ENCODE measurements around the gene ZSWIM9. TPM values are rescaled to one million over a fixed set of nuclear protein-coding genes. Genes with fewer than 3 reads are reported as not detected.

ZSWIM9 gene
- polyA plus RNA-seq, 1 donor from 2014 or later, result 2.6 TPM

- no peak overlapping the region for H3K27ac ChIP-seq (ENCODE audit: low read length)
- no peak overlapping the region for H3K4me2 ChIP-seq (ENCODE audit: low read length)
- H3F3A ChIP-seq (ENCODE audit: insufficient read depth, low read length, poor library complexity, severe bottlenecking), result no peaks in the 10 kb centered on the region
- H2AFZ ChIP-seq (ENCODE audit: low read depth, low read length), result no peak overlapping the region
- TF ChIP-seq SMC3 (conservative IDR thresholded peaks at IDR 0.05; ENCODE audit: poor library complexity) (no peak), EP300 (conservative IDR thresholded peaks at IDR 0.05; ENCODE audit: poor library complexity, severe bottlenecking) (no peak), MXI1 (conservative IDR thresholded peaks at IDR 0.05; ENCODE audit: poor library complexity, severe bottlenecking) (no peak), RAD21 (conservative IDR thresholded peaks at IDR 0.05) (no peak), POLR2AphosphoS5 (IDR thresholded peaks at IDR 0.05) (no peak), TAF1 (IDR thresholded peaks at IDR 0.05; ENCODE audit: low read depth) (no peak), EZH2 (IDR thresholded peaks at IDR 0.05; ENCODE audit: borderline replicate concordance, insufficient read depth, low read length, poor library complexity, severe bottlenecking) (no peak), CTCF (IDR thresholded peaks at IDR 0.05; ENCODE audit: poor library complexity, severe bottlenecking) (no peak), REST (IDR thresholded peaks at IDR 0.05; ENCODE audit: borderline replicate concordance) (no peak)
- H4K20me1 ChIP-seq (ENCODE audit: insufficient read depth), result no peaks in the 10 kb centered on the region
- no peaks in the 10 kb centered on the region for H3K27me3 ChIP-seq (ENCODE audit: insufficient read depth, low read depth, low read length)
- H3K4me3 ChIP-seq (ENCODE audit: low read length), result no peak overlapping the region
- H3K9me2 ChIP-seq (ENCODE audit: insufficient read depth, low read length), result no peaks in the 10 kb centered on the region
- no peaks in the 10 kb centered on the region for H3K79me2 ChIP-seq (replicated peaks; ENCODE audit: insufficient read depth, low read length)
- H3K9ac ChIP-seq (ENCODE audit: low read length), result no peak overlapping the region
- H3K9me3 ChIP-seq (ENCODE audit: low read length), result no peaks in the 10 kb centered on the region
- H3K36me3 ChIP-seq (ENCODE audit: insufficient read depth, low read length), result no peaks in the 10 kb centered on the region
Observed at GRCh38 chr19:48158210-48158790, 12.2 kb upstream of the ZSWIM9 start.

- Histone ChIP-seq H3K4me3 (ENCODE audit: low read length) (peak overlapping the region; percentile 95), H3K36me3 (ENCODE audit: insufficient read depth, low read length) (no peaks in the 10 kb centered on the region), H3K9me2 (ENCODE audit: insufficient read depth, low read length) (no peaks in the 10 kb centered on the region), H3K79me2 (replicated peaks; ENCODE audit: insufficient read depth, low read length) (peaks cover 15% of the 10 kb centered on the region), H3K27me3 (ENCODE audit: insufficient read depth, low read depth, low read length) (no peaks in the 10 kb centered on the region), H4K20me1 (ENCODE audit: insufficient read depth) (no peaks in the 10 kb centered on the region), H3K9me3 (ENCODE audit: low read length) (no peaks in the 10 kb centered on the region), H3K4me2 (ENCODE audit: low read length) (peak overlapping the region; percentile 54), H3K27ac (ENCODE audit: low read length) (no peak overlapping the region), H3K9ac (ENCODE audit: low read length) (peak overlapping the region; percentile 79), H2AFZ (ENCODE audit: low read depth, low read length) (no peak overlapping the region), H3F3A (ENCODE audit: insufficient read depth, low read length, poor library complexity, severe bottlenecking) (peaks cover 6% of the 10 kb centered on the region)
- no peak for TF ChIP-seq POLR2AphosphoS5 (IDR thresholded peaks at IDR 0.05)
- TF ChIP-seq TAF1 (IDR thresholded peaks at IDR 0.05; ENCODE audit: low read depth), result no peak
- no peak for TF ChIP-seq MXI1 (conservative IDR thresholded peaks at IDR 0.05; ENCODE audit: poor library complexity, severe bottlenecking)
- no peak for TF ChIP-seq RAD21 (conservative IDR thresholded peaks at IDR 0.05)
- no peak for TF ChIP-seq CTCF (IDR thresholded peaks at IDR 0.05; ENCODE audit: poor library complexity, severe bottlenecking)
- TF ChIP-seq EZH2 (IDR thresholded peaks at IDR 0.05; ENCODE audit: borderline replicate concordance, insufficient read depth, low read length, poor library complexity, severe bottlenecking), result no peak
- no peak for TF ChIP-seq REST (IDR thresholded peaks at IDR 0.05; ENCODE audit: borderline replicate concordance)
- no peak for TF ChIP-seq EP300 (conservative IDR thresholded peaks at IDR 0.05; ENCODE audit: poor library complexity, severe bottlenecking)
- TF ChIP-seq SMC3 (conservative IDR thresholded peaks at IDR 0.05; ENCODE audit: poor library complexity), result no peak
Observed at GRCh38 chr19:48168689-48169088, 1.8 kb upstream of the ZSWIM9 start.
